Measurements from ENCODE around the gene SFXN4.

GRCh38 chr10:119104654-119105015 lies 60.9 kb downstream of the SFXN4 start:
- TF ChIP-seq CTCF (IDR thresholded peaks at IDR 0.05) (no peak), POLR2AphosphoS2 (conservative IDR thresholded peaks at IDR 0.05; ENCODE audit: low read length) (no peak), CEBPB (IDR thresholded peaks at IDR 0.05) (no peak), SREBF2 (IDR thresholded peaks at IDR 0.05) (no peak)
